LNCaP clone FGC (cell line): ENCODE results near the gene GLS.

Experiments used
- DNase-seq: peaks from one replicate; pipeline ENCODE4 v3.0.0-alpha.2; 2011; ENCODE audit warnings: low read depth
- H3K4me3 ChIP-seq: 2 replicates; pipeline ENCODE4 v1.5.1; 2011; ENCODE audit warnings: mild to moderate bottlenecking, low read depth, low read length, control low read depth
- CTCF ChIP-seq: IDR thresholded peaks from 2 replicates; pipeline ENCODE4 v1.5.1; 2012; ENCODE audit warnings: mild to moderate bottlenecking; ENCODE audit not compliant: control insufficient read depth, insufficient read depth; ENCODE audit errors: extremely low read depth

GLS gene

GRCh38 chr2:191006297-191006696 lies 125.7 kb downstream of the GLS start:
- TF ChIP-seq CTCF = no peak
- H3K4me3 ChIP-seq = no peak overlapping the region
- no peak for DNase-seq

GRCh38 chr2:191006997-191007783 lies 126.6 kb downstream of the GLS start:
- no peak for DNase-seq
- no peak overlapping the region for H3K4me3 ChIP-seq
- no peak for TF ChIP-seq CTCF

- H3K4me3 ChIP-seq = no peak overlapping the region
- DNase-seq = no peak
- no peak for TF ChIP-seq CTCF
Observed at GRCh38 chr2:191008286-191008685, 127.7 kb downstream of the GLS start.

- H3K4me3 ChIP-seq = no peak overlapping the region
- TF ChIP-seq CTCF = no peak
- no peak for DNase-seq
Observed at GRCh38 chr2:191009541-191010374, 129.1 kb downstream of the GLS start.

GRCh38 chr2:191010887-191011885 lies 130.6 kb downstream of the GLS start:
- no peak overlapping the region for H3K4me3 ChIP-seq
- DNase-seq = no peak
- no peak for TF ChIP-seq CTCF

- no peak overlapping the region; the same call in 1 of the 2 replicates for H3K4me3 ChIP-seq
- no peak for TF ChIP-seq CTCF
- no peak for DNase-seq
Observed at GRCh38 chr2:191012346-191012745, 131.7 kb downstream of the GLS start.
